Measurements from ENCODE around the gene FCER2.
"Not testable (repeated sequence)": the region's sequence is repeated elsewhere in the genome, so short reads cannot be mapped to it uniquely, and the experiment has no call there.

FCER2 gene

DNA sequence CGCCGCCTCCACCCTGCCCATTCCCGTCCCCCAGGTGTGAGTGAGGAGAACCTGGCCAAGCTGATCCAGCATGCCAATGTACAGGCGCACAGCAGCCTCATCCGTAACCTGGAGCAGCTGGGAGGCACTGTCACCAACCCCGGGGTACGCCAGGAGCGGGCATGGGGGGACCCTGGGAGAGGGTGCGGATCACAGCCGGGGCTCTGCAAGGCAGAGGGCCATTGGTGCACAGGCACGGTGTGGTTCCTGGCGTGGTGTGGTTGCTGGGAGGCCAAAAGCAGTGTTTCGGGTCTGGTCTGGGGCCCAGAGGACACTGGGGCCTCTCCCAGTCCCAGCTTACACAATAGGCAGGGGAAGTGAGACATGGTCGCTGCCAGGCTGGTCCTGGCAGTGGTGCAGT is 56.8 kb downstream of the FCER2 start:
- DNase-seq, result no peak

- no peak for DNase-seq
These were observed 57.4 kb downstream of the FCER2 start for GRCh38 chr19:7644550-7644877.

- DNase-seq, result not testable (repeated sequence)
These were observed 58.0 kb downstream of the FCER2 start for GRCh38 chr19:7643629-7644549.

- no peak for DNase-seq
These were observed 58.9 kb downstream of the FCER2 start for GRCh38 chr19:7643031-7643415.

DNA sequence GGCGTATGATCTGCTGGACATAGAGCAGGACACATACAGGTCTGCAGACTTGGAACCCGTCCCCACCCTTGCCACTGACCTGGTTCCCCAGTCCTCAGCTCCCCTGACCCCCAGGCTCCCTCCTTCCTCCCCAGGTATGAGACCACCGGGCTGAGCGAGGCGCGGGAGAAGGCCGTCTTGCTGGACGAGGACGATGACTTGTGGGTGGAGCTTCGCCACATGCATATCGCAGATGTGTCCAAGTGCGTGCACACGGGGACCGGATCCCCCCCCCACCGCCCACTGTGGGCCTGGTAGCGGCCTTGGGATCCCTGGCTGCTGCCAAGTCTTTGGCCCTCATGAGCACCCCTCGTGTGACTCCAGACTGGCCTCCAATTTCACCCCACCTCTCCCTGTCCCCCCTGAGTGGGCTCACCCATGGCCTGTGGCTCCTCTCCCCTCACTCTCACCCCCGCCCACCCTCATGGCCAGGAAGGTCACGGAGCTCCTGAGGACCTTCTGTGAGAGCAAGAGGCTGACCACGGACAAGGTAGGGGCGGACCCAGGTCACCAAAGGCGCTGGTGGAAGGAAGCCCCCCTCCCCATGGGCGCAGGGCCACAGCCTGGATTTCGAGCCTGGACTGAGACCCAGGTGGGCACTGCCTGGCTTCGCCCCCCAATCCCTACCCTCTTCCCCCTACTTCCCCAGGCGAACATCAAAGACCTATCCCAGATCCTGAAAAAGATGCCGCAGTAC is 59.5 kb downstream of the FCER2 start:
- DNase-seq, result no peak

- no peak for DNase-seq
These were observed 60.3 kb downstream of the FCER2 start for GRCh38 chr19:7641290-7642276.

DNA sequence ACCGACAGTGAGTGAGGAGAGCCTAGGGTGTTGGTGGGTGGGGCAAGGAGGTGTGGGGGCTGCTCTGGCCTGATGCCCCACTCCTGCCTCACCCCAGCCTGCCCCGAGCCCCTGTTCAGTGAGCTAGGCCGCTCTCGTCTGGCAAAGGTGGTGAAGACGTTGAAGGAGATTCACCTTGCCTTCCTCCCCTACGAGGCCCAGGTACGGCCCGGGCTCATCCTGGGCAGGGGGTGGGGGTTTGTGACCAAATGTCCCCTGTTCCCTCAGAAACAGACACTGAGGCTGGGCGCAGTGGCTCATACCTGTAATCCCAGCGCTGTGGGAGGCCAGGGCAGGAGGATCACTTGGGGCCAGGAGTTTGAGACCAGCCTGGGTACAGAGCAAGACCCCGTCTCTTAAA is 61.1 kb downstream of the FCER2 start:
- DNase-seq, result no peak

GRCh38 chr19:7639863-7640348 is 62.0 kb downstream of the FCER2 start:
- DNase-seq, result no peak

- DNase-seq, result no peak
These were observed 63.0 kb downstream of the FCER2 start for GRCh38 chr19:7638802-7639465.

All from EL (cell line).